Hepatocyte (in vitro differentiated cells): ENCODE results near the gene NADK. TPM values are rescaled to one million over a fixed set of nuclear protein-coding genes. Genes with fewer than 3 reads are reported as not detected.

Experiments
- DNase-seq: peaks from one replicate; pipeline ENCODE4 v3.0.0-alpha.2; 2016; ENCODE audit warnings: low spot score
- H2AFZ ChIP-seq: fragments of 200-600 bp; sonication (generic); 2 replicates; pipeline ENCODE4 v1.6.0; 2016; ENCODE audit warnings: antibody characterized with exemption, mild to moderate bottlenecking
- H3K27ac ChIP-seq: fragments of 200-600 bp; sonication (generic); 2 replicates; pipeline ENCODE4 v1.5.1; 2016; ENCODE audit warnings: mild to moderate bottlenecking
- H3K27me3 ChIP-seq: fragments of 200-600 bp; sonication (generic); 2 replicates; pipeline ENCODE4 v1.6.1; 2016
- H3K36me3 ChIP-seq: fragments of 200-600 bp; sonication (generic); replicated peaks from 2 replicates; pipeline ENCODE4 v1.5.1; 2016; ENCODE audit warnings: low read depth; ENCODE audit not compliant: insufficient read depth
- H3K4me1 ChIP-seq: fragments of 200-600 bp; sonication (generic); 2 replicates; pipeline ENCODE4 v1.5.1; 2016; ENCODE audit warnings: mild to moderate bottlenecking, moderate library complexity; ENCODE audit not compliant: insufficient read depth
- H3K4me2 ChIP-seq: fragments of 200-600 bp; sonication (generic); 2 replicates; pipeline ENCODE4 v1.6.0; 2016
- H3K4me3 ChIP-seq: fragments of 200-600 bp; sonication (generic); 2 replicates; pipeline ENCODE4 v1.5.1; 2016; ENCODE audit warnings: mild to moderate bottlenecking
- H3K79me2 ChIP-seq: fragments of 200-600 bp; sonication (generic); 2 replicates; pipeline ENCODE4 v1.6.0; 2017; ENCODE audit warnings: mild to moderate bottlenecking
- H3K9me2 ChIP-seq: fragments of 200-600 bp; sonication (generic); replicated peaks from 2 replicates; pipeline ENCODE4 v1.6.0; 2017; ENCODE audit warnings: mild to moderate bottlenecking; ENCODE audit not compliant: insufficient read depth
- H3K9me3 ChIP-seq: fragments of 200-600 bp; sonication (generic); 2 replicates; pipeline ENCODE4 v1.5.1; 2016; ENCODE audit warnings: low read depth, mild to moderate bottlenecking
- H4K20me1 ChIP-seq: fragments of 200-600 bp; sonication (generic); 2 replicates; pipeline ENCODE4 v1.6.0; 2016; ENCODE audit warnings: mild to moderate bottlenecking; ENCODE audit not compliant: insufficient read depth, poor library complexity, severe bottlenecking
- EZH2 ChIP-seq: fragments of 200-600 bp; sonication (generic); IDR thresholded peaks from 2 replicates; pipeline ENCODE4 v1.6.1; 2016; ENCODE audit warnings: antibody characterized with exemption, mild to moderate bottlenecking, borderline replicate concordance
- EZH2phosphoT487 ChIP-seq: fragments of 200-600 bp; sonication (generic); IDR thresholded peaks from one replicate; pipeline ENCODE4 v1.6.1; 2018; ENCODE audit warnings: antibody characterized with exemption, mild to moderate bottlenecking, low read depth, moderate library complexity; ENCODE audit not compliant: unreplicated experiment, severe bottlenecking
- WGBS: methylation state at CpG from one replicate; pipeline ENCODE4 v1.1.6; 2016; ENCODE audit warnings: low lambda C conversion rate; ENCODE audit errors: missing lambda C conversion rate; 5-methylcytosine and 5-hydroxymethylcytosine counted together
- polyA plus RNA-seq: library from polyadenylated mRNA; unstranded; fragments of >200 nt; fragmentation: Nextera tagmentation; extraction: Ambion mirVana; gene quantifications from 2 replicates; pipeline ENCODE4 v1.2.1, GENCODE V29; 2016
- total RNA-seq: library from RNA; depleted of rRNA; stranded (reverse); fragments of >200 nt; gene quantifications from 2 replicates; pipeline ENCODE4 v1.2.3, GENCODE V29; 2014
- TF ChIP-seq, protein P1 (sequence below): fragments of 200-600 bp; sonication (generic); IDR thresholded peaks from 2 replicates; pipeline ENCODE4 v1.5.1; 2016; ENCODE audit warnings: antibody characterized with exemption, mild to moderate bottlenecking; ENCODE audit not compliant: poor library complexity

NADK gene
- total and polyA plus RNA-seq, 2 experiments from 2014 or later, result 46.9 to 68.2 TPM

DNA sequence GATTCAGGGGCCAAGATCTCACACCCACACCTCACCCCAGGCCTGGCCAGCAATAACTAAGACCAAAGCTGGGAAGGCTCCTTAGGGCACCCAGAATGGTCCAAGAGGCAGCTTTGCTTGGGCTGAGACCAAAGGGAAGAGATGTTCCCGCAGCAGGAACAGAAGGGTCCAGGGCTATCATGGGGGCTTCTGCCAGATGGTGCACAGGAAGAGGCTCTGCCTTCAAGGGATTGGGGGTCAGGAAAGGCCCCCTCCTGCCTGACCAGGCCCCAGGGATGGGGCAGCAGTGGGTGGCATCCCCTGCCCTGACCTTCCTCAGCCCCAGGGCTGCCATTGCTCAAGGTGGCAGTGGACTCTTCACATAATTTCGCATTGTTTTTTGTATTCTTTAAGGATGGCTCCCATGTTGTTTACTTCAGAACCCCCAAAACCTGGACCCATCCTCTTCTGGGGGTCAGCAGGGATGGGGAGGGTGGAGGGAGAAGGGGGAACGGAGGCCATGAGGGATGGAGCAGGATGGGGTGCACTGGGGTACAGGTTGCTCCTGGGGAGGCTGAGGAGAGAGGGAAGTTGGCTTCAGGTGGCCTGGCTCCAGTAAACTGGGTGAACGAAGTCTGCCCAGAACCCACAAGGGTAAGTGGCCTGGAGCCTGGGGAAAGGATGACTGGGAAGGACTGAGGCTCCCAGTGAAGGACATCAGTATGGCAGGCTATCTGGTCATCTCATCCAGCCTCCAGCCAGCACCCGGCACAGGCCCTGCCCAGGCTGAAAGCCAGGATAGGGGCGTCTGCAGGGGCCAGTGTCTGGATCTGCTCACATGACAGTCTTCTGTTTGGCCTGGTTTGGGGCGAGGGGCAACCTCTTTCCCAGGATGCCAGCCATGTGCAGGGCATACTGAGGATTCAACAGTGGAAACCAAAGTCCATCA is 2.6 kb upstream of the NADK start:
- no peak for TF ChIP-seq EZH2phosphoT487
- Histone ChIP-seq H3K9me3 (no peaks in the 10 kb centered on the region), H2AFZ (no peak overlapping the region), H3K27me3 (no peaks in the 10 kb centered on the region), H3K27ac (peak overlapping the region; percentile 96), H3K9me2 (no peaks in the 10 kb centered on the region), H3K4me1 (peaks cover 58% of the 10 kb centered on the region), H3K4me3 (no peak overlapping the region), H4K20me1 (peaks cover 6% of the 10 kb centered on the region), H3K4me2 (peak overlapping the region; percentile 92), H3K79me2 (peaks cover 21% of the 10 kb centered on the region), H3K36me3 (no peaks in the 10 kb centered on the region)
- DNase-seq, result no peak
- WGBS, result 85% methylated on average over 7 of the region's 7 CpGs

DNA sequence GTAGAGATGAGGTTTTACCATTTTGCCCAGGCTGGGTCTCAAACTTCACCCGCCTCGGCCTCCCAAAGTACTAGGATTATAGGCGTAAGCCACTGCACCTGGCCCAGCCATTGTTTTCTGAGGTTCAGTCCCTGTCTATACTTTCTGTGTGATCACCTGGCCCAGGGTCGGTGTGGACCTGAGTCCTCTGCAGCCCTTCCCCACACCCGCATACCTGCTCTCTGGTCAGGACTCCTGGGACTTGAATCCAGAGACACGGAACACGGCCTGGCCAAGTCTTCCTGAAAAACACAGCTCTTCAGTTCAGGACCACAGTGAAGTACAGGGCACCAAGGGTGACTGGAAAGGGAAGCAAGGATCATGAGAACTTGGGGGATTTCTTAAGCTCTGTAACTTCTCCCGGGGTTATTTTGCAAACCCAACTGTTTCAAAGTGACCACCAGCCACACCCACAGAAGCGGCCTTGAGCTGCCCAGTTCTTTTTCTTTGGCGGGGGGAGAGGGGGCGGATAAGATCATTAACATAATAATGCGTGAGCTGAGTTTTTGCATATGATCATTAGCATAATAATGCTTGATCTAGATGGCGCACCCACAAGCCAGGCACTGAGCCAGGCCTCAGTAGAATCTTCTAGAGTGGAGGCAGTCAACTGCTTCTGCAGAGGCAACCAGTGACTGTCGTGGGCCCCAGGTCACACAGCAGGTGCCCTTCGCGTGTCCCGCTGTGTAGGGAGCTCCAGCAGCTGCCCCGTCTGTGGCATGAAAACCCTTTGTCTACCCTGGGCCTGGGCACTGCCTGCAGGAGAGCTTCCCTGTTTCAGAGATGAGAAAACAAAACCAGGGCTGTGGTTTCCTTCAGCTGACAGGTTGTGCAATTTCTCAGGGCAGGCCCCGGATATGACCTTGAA is 1.7 kb upstream of the NADK start:
- peaks cover 15% of the 10 kb centered on the region for H4K20me1 ChIP-seq
- peak overlapping the region; percentile 92 for H3K4me2 ChIP-seq
- peak overlapping the region; percentile 96 for H3K27ac ChIP-seq
- H3K9me2 ChIP-seq, result no peaks in the 10 kb centered on the region
- TF ChIP-seq EZH2 (no peak), EZH2phosphoT487 (no peak)
- TF ChIP-seq, protein P1, sequence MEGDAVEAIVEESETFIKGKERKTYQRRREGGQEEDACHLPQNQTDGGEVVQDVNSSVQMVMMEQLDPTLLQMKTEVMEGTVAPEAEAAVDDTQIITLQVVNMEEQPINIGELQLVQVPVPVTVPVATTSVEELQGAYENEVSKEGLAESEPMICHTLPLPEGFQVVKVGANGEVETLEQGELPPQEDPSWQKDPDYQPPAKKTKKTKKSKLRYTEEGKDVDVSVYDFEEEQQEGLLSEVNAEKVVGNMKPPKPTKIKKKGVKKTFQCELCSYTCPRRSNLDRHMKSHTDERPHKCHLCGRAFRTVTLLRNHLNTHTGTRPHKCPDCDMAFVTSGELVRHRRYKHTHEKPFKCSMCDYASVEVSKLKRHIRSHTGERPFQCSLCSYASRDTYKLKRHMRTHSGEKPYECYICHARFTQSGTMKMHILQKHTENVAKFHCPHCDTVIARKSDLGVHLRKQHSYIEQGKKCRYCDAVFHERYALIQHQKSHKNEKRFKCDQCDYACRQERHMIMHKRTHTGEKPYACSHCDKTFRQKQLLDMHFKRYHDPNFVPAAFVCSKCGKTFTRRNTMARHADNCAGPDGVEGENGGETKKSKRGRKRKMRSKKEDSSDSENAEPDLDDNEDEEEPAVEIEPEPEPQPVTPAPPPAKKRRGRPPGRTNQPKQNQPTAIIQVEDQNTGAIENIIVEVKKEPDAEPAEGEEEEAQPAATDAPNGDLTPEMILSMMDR, result no peak
- H3K27me3 ChIP-seq, result no peaks in the 10 kb centered on the region
- H3K36me3 ChIP-seq, result no peaks in the 10 kb centered on the region
- H2AFZ ChIP-seq, result no peak overlapping the region
- H3K79me2 ChIP-seq, result peaks cover 30% of the 10 kb centered on the region
- peaks cover 65% of the 10 kb centered on the region for H3K4me1 ChIP-seq
- no peaks in the 10 kb centered on the region for H3K9me3 ChIP-seq
- peak; percentile 42 for DNase-seq
- H3K4me3 ChIP-seq, result no peak overlapping the region
- WGBS, result 62% methylated on average over 19 of the region's 19 CpGs

DNA sequence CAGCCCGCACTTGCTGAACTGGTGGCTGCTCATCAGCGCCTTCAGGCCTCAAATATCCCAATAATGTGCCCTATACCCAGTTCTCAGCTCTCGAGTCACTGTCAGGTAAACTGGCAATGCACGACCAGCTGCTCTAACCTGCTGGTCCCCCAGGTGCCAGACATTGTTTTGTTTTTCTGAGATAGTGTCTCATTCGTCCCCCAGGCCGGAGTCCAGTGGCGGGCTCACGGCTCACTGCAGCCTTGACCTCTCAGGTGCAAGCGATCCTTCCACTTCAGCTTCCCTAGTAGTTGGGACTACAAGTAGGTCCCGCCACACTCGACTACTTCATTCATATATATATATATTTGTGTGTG is 1.0 kb upstream of the NADK start:
- DNase-seq, result no peak
- 52% methylated on average over 11 of the region's 11 CpGs for WGBS
- Histone ChIP-seq H3K27me3 (no peaks in the 10 kb centered on the region), H3K9me3 (no peaks in the 10 kb centered on the region), H3K36me3 (no peaks in the 10 kb centered on the region), H2AFZ (peak overlapping the region; percentile 39), H3K79me2 (peaks cover 36% of the 10 kb centered on the region), H4K20me1 (peaks cover 21% of the 10 kb centered on the region), H3K4me1 (peaks cover 66% of the 10 kb centered on the region), H3K4me3 (no peak overlapping the region), H3K4me2 (peak overlapping the region; percentile 92), H3K27ac (peak overlapping the region; percentile 96), H3K9me2 (no peaks in the 10 kb centered on the region)
- TF ChIP-seq EZH2 (no peak), EZH2phosphoT487 (no peak)
- TF ChIP-seq, protein P1, result no peak
